ENCODE results near the gene PSMC5.

Gene PSMC5

DNA sequence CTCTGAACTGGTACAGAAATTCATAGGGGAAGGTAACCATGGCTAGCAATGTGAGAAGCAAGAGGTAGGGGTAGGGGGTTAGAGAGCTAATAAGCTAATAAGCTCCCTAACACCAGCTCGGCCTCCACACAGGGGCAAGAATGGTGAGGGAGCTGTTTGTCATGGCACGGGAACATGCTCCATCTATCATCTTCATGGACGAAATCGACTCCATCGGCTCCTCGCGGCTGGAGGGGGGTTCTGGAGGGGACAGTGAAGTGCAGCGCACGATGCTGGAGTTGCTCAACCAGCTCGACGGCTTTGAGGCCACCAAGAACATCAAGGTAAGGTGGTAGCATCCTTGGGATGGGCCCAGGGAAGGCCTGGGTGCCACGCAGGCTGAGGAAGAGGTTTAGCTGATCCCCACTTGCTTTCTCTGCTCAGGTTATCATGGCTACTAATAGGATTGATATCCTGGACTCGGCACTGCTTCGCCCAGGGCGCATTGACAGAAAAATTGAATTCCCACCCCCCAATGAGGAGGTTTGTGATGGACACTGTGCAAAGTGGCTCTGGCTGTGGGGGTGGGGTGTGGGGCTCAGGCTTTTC is 3.8 kb downstream of the PSMC5 start:
- TF ChIP-seq, protein P1, sequence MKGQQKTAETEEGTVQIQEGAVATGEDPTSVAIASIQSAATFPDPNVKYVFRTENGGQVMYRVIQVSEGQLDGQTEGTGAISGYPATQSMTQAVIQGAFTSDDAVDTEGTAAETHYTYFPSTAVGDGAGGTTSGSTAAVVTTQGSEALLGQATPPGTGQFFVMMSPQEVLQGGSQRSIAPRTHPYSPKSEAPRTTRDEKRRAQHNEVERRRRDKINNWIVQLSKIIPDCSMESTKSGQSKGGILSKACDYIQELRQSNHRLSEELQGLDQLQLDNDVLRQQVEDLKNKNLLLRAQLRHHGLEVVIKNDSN (IDR thresholded peaks at IDR 0.05) = no peak
- TF ChIP-seq CEBPB (IDR thresholded peaks at IDR 0.05) = no peak
- no peak for TF ChIP-seq NFIC (IDR thresholded peaks at IDR 0.05)
- no peak for TF ChIP-seq TEAD4 (IDR thresholded peaks at IDR 0.05)
- no peak for TF ChIP-seq FOXM1 (IDR thresholded peaks at IDR 0.05; ENCODE audit: borderline replicate concordance, low read depth)
- no peak for TF ChIP-seq RAD21 (IDR thresholded peaks at IDR 0.05; ENCODE audit: low read depth)

DNA sequence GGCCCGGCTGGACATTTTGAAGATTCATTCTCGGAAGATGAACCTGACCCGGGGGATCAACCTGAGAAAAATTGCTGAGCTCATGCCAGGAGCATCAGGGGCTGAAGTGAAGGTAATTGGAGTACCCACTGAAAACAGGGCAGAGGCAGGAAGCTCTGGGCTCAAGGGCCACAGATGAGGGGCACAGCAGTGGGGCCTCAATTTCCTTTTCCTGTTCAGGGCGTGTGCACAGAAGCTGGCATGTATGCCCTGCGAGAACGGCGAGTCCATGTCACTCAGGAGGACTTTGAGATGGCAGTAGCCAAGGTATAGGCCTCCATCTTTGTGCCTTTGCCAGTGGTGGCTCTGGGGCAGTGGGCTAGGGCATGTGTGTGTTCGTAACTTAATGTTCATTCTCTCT is 4.3 kb downstream of the PSMC5 start:
- TF ChIP-seq, protein P2, sequence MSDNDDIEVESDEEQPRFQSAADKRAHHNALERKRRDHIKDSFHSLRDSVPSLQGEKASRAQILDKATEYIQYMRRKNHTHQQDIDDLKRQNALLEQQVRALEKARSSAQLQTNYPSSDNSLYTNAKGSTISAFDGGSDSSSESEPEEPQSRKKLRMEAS (IDR thresholded peaks at IDR 0.05) = no peak
- no peak for TF ChIP-seq CEBPB (IDR thresholded peaks at IDR 0.05)
- TF ChIP-seq ZBTB7A (IDR thresholded peaks at IDR 0.05; ENCODE audit: low read depth) = no peak
- TF ChIP-seq REST (IDR thresholded peaks at IDR 0.05; ENCODE audit: low read depth) = no peak
- no peak for TF ChIP-seq YY1 (IDR thresholded peaks at IDR 0.05; ENCODE audit: low read depth)
- TF ChIP-seq NFIC (IDR thresholded peaks at IDR 0.05) = no peak
- TF ChIP-seq, protein P1 (IDR thresholded peaks at IDR 0.05) = no peak
- no peak for TF ChIP-seq TAF1 (IDR thresholded peaks at IDR 0.05; ENCODE audit: low read depth)
- TF ChIP-seq TCF12 (IDR thresholded peaks at IDR 0.05; ENCODE audit: low read depth) = no peak
- no peak for TF ChIP-seq EP300 (IDR thresholded peaks at IDR 0.05; ENCODE audit: borderline replicate concordance)
- no peak for TF ChIP-seq RAD21 (IDR thresholded peaks at IDR 0.05; ENCODE audit: low read depth)
- TF ChIP-seq EGR1 (IDR thresholded peaks at IDR 0.05) = no peak
- no peak for TF ChIP-seq FOXM1 (IDR thresholded peaks at IDR 0.05; ENCODE audit: borderline replicate concordance, low read depth)
- TF ChIP-seq CREB1 (IDR thresholded peaks at IDR 0.05; ENCODE audit: low read depth) = no peak

DNA sequence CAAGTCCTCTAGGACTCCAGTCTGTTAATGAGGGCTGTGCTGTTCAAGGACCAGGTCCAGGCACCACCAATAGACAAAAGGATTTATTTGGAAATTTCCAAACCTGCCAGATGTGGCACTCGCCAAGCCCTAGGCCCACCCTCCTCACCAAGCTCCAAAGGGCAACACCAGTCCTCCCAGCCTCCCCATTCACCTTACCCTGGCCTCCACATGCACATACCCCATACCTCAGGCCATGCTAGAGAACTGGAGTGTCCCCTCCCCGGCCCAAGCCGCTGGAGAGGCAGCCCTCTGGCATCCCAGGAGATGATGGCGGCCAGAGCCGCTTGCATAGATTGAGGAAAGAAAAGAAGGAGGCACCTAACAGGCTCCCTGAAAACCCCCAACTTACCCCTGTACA is 4.8 kb downstream of the PSMC5 start:
- TF ChIP-seq ZBTB7A (IDR thresholded peaks at IDR 0.05; ENCODE audit: low read depth) (no peak), NFIC (IDR thresholded peaks at IDR 0.05) (no peak), FOXM1 (IDR thresholded peaks at IDR 0.05; ENCODE audit: borderline replicate concordance, low read depth) (no peak), TAF1 (IDR thresholded peaks at IDR 0.05; ENCODE audit: low read depth) (no peak), TCF12 (IDR thresholded peaks at IDR 0.05; ENCODE audit: low read depth) (no peak), CREB1 (IDR thresholded peaks at IDR 0.05; ENCODE audit: low read depth) (no peak), EP300 (IDR thresholded peaks at IDR 0.05; ENCODE audit: borderline replicate concordance) (no peak), EGR1 (IDR thresholded peaks at IDR 0.05) (no peak), RAD21 (IDR thresholded peaks at IDR 0.05; ENCODE audit: low read depth) (no peak), TEAD4 (IDR thresholded peaks at IDR 0.05) (no peak), CEBPB (IDR thresholded peaks at IDR 0.05) (no peak), REST (IDR thresholded peaks at IDR 0.05; ENCODE audit: low read depth) (no peak), YY1 (IDR thresholded peaks at IDR 0.05; ENCODE audit: low read depth) (no peak)
- TF ChIP-seq, protein P2 (IDR thresholded peaks at IDR 0.05) = no peak
- TF ChIP-seq, protein P1 (IDR thresholded peaks at IDR 0.05) = no peak

DNA sequence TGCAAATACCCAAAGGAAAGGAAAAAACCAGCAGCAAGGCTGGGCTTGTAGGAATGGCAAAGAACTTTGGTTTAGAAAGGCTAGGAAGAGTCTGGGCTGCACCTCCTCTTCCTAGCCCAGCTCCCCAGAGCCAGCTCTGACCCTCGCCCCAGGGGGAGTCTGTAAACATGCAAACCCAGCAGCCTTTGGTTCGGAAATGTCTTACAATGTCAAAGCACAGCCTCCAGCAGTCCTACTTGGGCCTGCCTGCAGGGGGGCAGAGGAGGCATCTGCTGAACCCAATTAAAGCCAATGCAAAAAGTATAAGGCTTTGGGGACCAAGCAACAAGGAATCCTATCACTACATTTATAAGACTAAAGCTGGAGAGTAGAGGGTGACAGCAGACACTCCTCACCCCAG is 5.2 kb downstream of the PSMC5 start:
- TF ChIP-seq CREB1 (IDR thresholded peaks at IDR 0.05; ENCODE audit: low read depth) (no peak), EGR1 (IDR thresholded peaks at IDR 0.05) (no peak), YY1 (IDR thresholded peaks at IDR 0.05; ENCODE audit: low read depth) (no peak)

DNA sequence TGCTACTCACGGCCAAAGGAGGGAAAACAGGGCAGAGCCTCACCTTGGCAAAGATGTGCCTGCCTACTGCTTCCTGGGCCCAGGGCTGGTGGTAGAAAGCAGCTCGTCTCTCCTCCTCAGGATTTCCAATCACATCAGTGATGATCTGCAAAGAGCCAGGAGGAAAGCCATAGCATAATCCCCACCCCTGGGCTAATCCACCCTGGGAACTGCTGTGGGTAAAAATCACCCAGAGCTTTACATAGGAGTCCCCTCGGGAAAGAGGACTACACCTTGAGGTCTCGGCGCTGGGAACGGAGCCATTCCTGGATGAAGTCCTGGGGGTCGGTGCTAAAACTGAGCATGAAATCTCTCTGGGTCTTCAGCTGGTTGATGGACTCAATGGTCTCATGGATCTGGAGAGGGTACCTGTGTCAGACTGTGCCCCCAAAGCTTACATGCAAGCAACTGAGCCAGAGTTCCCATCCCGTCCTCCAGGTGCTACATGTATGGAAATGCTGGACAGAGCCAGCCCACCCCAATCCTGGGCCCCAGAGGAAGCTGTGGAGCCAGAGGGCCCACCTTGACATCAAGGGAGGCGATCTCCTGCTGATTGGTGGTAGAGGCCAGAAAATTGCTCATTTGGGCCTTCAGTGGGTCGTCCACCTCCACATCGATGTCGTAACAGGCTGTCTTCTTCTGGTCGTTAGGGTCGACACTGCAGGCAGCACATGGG is 6.0 kb downstream of the PSMC5 start:
- TF ChIP-seq FOXM1 (IDR thresholded peaks at IDR 0.05; ENCODE audit: borderline replicate concordance, low read depth) (no peak), REST (IDR thresholded peaks at IDR 0.05; ENCODE audit: low read depth) (no peak), ZBTB7A (IDR thresholded peaks at IDR 0.05; ENCODE audit: low read depth) (no peak), CREB1 (IDR thresholded peaks at IDR 0.05; ENCODE audit: low read depth) (no peak), RAD21 (IDR thresholded peaks at IDR 0.05; ENCODE audit: low read depth) (no peak), CEBPB (IDR thresholded peaks at IDR 0.05) (no peak), TEAD4 (IDR thresholded peaks at IDR 0.05) (no peak), YY1 (IDR thresholded peaks at IDR 0.05; ENCODE audit: low read depth) (no peak), TCF12 (IDR thresholded peaks at IDR 0.05; ENCODE audit: low read depth) (no peak), NFIC (IDR thresholded peaks at IDR 0.05) (no peak), TAF1 (IDR thresholded peaks at IDR 0.05; ENCODE audit: low read depth) (no peak), EP300 (IDR thresholded peaks at IDR 0.05; ENCODE audit: borderline replicate concordance) (no peak), EGR1 (IDR thresholded peaks at IDR 0.05) (no peak)
- TF ChIP-seq, protein P1 (IDR thresholded peaks at IDR 0.05) = no peak
- TF ChIP-seq, protein P2 (IDR thresholded peaks at IDR 0.05) = no peak
